Measurements from ENCODE around the gene LRRC43.

Gene LRRC43

GRCh38 chr12:122226366-122227125 is 43.6 kb downstream of the LRRC43 start:
- DNase-seq (ENCODE audit: low spot score), result no peak

- no peak for DNase-seq (ENCODE audit: low spot score)
These were observed 44.4 kb downstream of the LRRC43 start for GRCh38 chr12:122227341-122227740.

DNA sequence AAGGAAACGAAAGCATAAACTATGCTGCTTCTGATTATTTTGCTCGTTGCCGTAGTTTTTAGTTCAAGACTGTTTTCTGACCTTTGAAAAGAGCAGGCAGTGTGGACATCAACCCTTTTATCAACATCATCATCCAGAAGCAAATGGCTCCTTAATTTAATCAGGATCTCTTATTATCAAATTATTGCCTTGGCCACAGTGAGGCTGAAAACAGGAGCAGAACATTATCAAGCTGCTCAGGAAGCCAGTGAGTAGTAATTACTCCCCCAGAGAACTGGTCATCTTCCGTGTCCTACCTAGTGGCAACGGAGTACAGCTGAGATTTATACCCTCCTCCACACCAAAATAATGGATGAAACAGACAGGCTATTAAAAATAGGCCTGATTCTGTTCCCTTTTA is 45.2 kb downstream of the LRRC43 start:
- no peak for DNase-seq (ENCODE audit: low spot score)

DNA sequence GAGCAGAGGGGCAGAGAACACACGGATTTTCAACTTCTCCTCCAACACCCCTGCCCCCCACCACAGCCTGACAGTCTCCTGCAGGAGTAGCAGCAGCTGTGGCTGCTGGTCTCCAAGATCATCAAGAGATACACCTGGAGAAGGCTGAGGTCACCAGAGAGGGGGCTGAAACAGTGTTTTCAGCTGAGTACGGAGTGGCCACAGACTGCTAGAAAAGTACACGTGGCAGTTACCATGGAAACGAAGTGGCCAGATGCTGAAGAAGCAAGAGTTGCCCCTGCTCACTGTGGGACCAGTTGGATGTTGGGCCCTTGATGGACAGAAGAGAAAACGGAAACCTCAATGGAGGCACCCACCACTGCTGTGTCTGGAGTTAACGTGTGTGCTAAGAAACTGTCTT is 47.9 kb downstream of the LRRC43 start:
- DNase-seq (ENCODE audit: low spot score), result no peak

DNA sequence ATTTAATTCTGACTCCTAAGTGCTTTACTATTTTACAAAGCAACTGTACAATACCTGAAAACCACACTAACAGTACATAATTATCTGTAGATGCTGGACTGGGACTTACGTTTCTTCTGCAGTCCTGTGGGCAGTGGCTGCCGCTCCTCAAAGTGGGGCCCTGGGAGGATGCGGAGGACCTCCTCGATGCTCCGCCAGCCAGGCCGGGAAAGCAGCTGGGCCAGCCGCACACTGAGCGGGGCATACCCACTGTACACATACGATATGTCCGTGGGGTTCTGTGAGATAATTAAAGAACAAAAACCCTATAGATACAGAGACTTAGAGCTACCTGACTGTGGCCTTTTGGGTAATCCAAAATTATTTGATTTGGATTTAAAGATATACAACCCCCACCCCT is 49.8 kb downstream of the LRRC43 start:
- DNase-seq (ENCODE audit: low spot score), result no peak

DNA sequence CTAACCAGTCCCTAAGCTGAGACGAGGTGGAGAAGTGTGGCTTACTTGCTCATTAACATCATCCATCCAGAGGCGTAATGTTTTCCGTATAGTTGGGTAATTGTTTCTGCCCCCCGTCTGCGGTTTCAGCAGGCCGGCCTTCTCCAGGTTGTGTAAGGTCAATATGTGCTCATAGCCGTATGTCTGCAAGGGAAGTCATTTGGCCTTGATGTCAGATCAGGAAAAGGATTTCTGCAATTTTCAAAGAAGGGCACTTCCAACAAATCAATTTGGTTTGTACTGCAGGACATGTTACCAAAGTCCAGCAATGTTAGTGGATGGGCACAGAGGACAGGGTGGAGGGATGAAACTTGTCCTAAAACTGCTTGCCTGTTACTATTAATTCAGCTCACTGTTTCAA is 52.8 kb downstream of the LRRC43 start:
- no peak for DNase-seq (ENCODE audit: low spot score)

DNA sequence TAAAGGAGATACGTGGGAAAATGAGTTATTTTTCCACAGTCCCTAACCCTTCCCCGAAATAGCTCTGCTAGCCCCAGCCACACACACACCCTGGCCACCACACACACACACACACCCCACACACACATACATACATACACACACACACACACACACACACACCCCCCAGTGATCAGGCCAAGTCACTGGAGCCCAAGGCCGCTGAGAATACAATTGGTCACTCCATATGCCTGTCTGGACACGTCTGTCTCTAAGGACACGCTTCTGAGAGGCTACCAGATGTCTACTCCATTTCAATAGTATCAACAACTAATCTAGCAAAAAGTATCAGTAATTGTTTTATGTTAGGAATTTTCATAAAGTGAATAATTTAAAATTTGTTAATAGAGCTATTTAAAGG is 55.9 kb downstream of the LRRC43 start:
- DNase-seq (ENCODE audit: low spot score), result no peak

DNA sequence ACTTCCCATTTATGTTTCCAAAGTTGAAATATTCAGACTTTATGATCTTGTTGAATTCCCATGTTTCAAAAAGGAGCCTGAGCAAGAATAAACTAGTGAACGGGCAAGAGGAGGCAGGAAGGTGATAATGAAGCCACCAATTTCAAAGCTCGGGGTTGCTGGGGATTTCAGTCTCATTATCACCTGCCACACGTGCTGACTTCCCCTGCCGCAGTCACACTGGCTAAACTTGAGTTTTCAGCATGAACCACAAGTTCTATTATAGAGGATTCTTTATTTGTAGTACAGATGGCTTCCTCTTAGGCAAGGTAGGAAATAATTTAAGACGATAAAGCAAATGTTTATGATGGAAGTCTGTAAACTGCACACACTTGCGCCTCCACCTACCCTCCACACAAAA is 61.0 kb downstream of the LRRC43 start:
- DNase-seq (ENCODE audit: low spot score), result no peak

DNA sequence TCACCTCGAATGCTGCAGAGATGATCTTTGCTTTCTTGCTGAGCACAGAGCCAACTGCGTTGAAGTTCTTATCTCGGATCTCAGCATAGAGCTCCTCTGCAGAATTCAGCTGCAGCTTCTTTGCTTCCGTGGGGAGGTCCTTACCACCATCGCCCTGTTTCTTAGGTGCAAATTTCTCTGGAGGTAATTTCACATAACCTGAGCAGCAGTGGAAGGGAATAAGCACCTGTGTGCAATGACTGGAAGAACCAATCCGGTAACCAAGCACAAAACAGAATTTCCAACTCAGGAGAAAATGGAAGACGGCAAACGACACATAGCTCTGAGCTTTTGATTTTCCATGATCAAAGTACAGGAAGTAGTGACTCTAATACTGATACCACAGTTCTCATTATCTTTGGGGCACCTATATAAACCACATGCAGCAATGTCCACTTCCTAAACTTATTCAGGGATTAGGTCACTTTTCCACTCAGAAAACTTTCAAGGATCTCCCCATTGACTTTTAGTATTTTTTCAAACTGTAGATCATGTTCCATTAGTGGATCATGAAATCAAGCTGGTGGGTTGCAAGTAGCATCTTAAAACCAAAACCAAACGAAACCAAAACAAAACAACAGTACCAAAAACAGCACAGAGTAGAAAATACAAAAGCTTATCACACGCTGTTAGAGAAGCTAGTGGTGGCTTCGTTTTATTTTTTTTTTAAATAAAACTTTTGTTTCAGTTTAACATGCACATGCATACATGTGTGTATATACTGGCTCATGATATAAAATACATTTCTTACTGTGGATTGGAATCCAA is 61.8 kb downstream of the LRRC43 start:
- DNase-seq (ENCODE audit: low spot score), result no peak

GRCh38 chr12:122245553-122245952 is 62.6 kb downstream of the LRRC43 start:
- DNase-seq (ENCODE audit: low spot score), result no peak

DNA sequence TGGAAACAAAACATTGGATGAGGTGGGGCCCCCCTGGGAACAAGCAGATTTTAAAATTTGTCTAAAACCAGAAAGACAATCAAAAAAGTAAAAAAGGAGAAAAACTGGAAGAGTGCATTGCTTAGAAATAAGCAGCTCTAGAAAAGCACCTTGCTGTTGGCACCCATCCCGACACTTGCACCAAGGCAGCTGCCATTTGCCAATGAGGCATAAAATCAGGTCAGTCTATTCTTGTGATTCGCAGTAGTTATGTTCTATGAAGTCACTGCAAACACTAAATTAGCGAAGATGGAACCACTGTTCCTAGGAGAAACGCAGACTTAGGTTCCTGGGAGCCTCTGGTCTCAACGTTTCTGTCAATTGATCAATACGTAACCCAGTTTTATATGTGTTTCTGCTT is 67.1 kb downstream of the LRRC43 start:
- DNase-seq (ENCODE audit: low spot score), result no peak

- DNase-seq (ENCODE audit: low spot score), result no peak
These were observed 67.6 kb downstream of the LRRC43 start for GRCh38 chr12:122250536-122250935.
